Panc1 (cell line): ENCODE results near the gene UIMC1. TPM values are rescaled to one million over a fixed set of nuclear protein-coding genes. Genes with fewer than 3 reads are reported as not detected.

Source experiments
- ATAC-seq: fragments of 200-7000 bp; cut with Tn5 transposase; 2 replicates; pipeline ENCODE4 v1.9.1; 2020; ENCODE audit warnings: mild to moderate bottlenecking, moderate library complexity
- BruUV-seq: library from RNA; stranded (reverse); fragments of 400-500 nt; replicated peaks from 2 replicates; lab custom pipeline; 2021; lab: Mats Ljungman, UMichigan
- CTCF ChIA-PET: fragments of 300-600 bp; sonication (Branson Sonifier 250); formaldehyde crosslinking; loops from one replicate; lab custom pipeline; 2022; ENCODE audit warnings: antibody characterized with exemption; lab: Charles Lee
- POLR2A ChIA-PET: fragments of 300-600 bp; sonication (Branson Sonifier 250); formaldehyde crosslinking; loops from one replicate; lab custom pipeline; 2022; ENCODE audit warnings: antibody characterized with exemption; lab: Charles Lee
- DNase-seq: peaks from one replicate; pipeline ENCODE4 v3.0.0-alpha.2; 2010; ENCODE audit warnings: low read depth, low spot score
- H3K27ac ChIP-seq: 2 replicates; pipeline ENCODE4 v1.5.1; 2011; ENCODE audit warnings: mild to moderate bottlenecking, low read length, inconsistent platforms
- H3K27me3 ChIP-seq: fragments of 200-500 bp; sonication (Bioruptor generic); 2 replicates; pipeline ENCODE4 v1.6.0; 2014; ENCODE audit warnings: low read length, inconsistent platforms; ENCODE audit not compliant: control insufficient read depth, insufficient read depth
- H3K36me3 ChIP-seq: fragments of 200-500 bp; sonication (Bioruptor generic); 2 replicates; pipeline ENCODE4 v1.5.1; 2014; ENCODE audit warnings: inconsistent platforms, mild to moderate bottlenecking, low read length, moderate library complexity; ENCODE audit not compliant: control insufficient read depth, insufficient read depth
- H3K4me1 ChIP-seq: 2 replicates; pipeline ENCODE4 v1.5.1; 2011; ENCODE audit warnings: inconsistent platforms, mild to moderate bottlenecking, low read length, moderate library complexity; ENCODE audit not compliant: control insufficient read depth, insufficient read depth
- H3K4me3 ChIP-seq, 2 experiments: 2 replicates each; pipeline ENCODE4 v1.5.1; 2011 to 2012; ENCODE audit warnings: low read depth in 2 of 2, low read length in 2 of 2, mild to moderate bottlenecking in 2 of 2, inconsistent platforms in 1 of 2, moderate library complexity in 1 of 2
- H3K9me3 ChIP-seq: fragments of 200-500 bp; sonication (Bioruptor generic); 2 replicates; pipeline ENCODE4 v1.5.1; 2014; ENCODE audit warnings: low read depth, mild to moderate bottlenecking, inconsistent platforms, low read length, moderate library complexity; ENCODE audit not compliant: control insufficient read depth, insufficient read depth
- CTCF ChIP-seq: fragments of 450-650 bp; IDR thresholded peaks from 2 replicates; pipeline ENCODE4 v1.5.1; 2017; ENCODE audit warnings: mild to moderate bottlenecking
- POLR2AphosphoS5 ChIP-seq: IDR thresholded peaks from 2 replicates; pipeline ENCODE4 v1.6.1; 2012; ENCODE audit warnings: mild to moderate bottlenecking, low read depth, low read length, moderate library complexity
- SIN3A ChIP-seq: IDR thresholded peaks from 2 replicates; pipeline ENCODE4 v1.6.1; 2012; ENCODE audit warnings: low read depth, mild to moderate bottlenecking, low read length, moderate library complexity, borderline replicate concordance; ENCODE audit not compliant: insufficient read depth
- TCF7L2 ChIP-seq: IDR thresholded peaks from 2 replicates; pipeline ENCODE4 v1.6.1; 2011; ENCODE audit warnings: mild to moderate bottlenecking, low read depth, low read length, inconsistent platforms
- in situ Hi-C: cut with HindIII; loops from 2 replicates; pipeline ENCODE4 v1.10.0; 2016; ENCODE audit warnings: low sequenced_read_pairs, low pct_unique_long_range_greater_than_20kb
- intact Hi-C: fragments of 100-400 bp; cut with micrococcal nuclease; formaldehyde crosslinking; loops from one replicate; pipeline ENCODE4 v1.10.0; 2022; ENCODE audit not compliant: unreplicated experiment
- total RNA-seq: library from RNA; stranded (reverse); gene quantifications from one replicate; pipeline ENCODE4 v1.2.1, GENCODE V29; 2021; ENCODE audit not compliant: unreplicated experiment
- TF ChIP-seq, protein P1 (sequence below), 2 experiments: IDR thresholded peaks; 2 replicates each; pipeline ENCODE4 v1.6.1; 2011 to 2012; ENCODE audit warnings: low read depth in 2 of 2, control low read depth in 1 of 2, low read length in 1 of 2, mild to moderate bottlenecking in 1 of 2, moderate library complexity in 1 of 2; ENCODE audit not compliant: insufficient read depth in 1 of 2

The UIMC1 gene
- total RNA-seq, 1 experiment from 2014 or later, result 37.1 TPM

DNA sequence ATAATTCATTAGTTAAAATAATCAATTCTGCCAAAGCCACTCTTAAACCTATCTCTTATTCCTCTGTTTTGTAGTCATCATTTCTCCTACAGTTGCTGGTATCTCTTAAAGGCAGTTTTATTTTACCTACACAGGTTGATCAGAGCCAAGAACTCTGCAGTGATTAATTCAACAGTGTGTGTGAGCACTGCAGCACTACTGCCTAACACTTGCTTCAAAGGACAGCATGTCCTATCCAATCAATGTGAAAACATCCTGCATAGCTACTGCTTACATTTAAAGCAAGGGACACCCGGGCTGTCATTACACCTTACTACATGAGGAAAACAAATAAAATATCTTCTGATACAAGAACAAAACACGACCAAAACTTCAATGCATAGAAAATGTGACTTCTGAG is 62.3 kb downstream of the UIMC1 start:
- DNase-seq (no peak), ATAC-seq (no peak)
- CTCF ChIA-PET, result no interaction called here
- H3K27ac ChIP-seq, result no peak overlapping the region
- no TSS peak for BruUV-seq
- no peak overlapping the region for H3K4me3 ChIP-seq
- H3K4me1 ChIP-seq, result no peaks in the 10 kb centered on the region
- intact Hi-C loops, result no loop called here
- peaks cover 19% of the 10 kb centered on the region; the same call in 1 of the 2 replicates for H3K36me3 ChIP-seq
- POLR2A ChIA-PET, result no interaction called here
- in situ Hi-C loops, result no loop called here
- no peaks in the 10 kb centered on the region for H3K9me3 ChIP-seq
- TF ChIP-seq SIN3A (no peak), POLR2AphosphoS5 (no peak), CTCF (no peak), TCF7L2 (no peak)
- TF ChIP-seq, protein P1, sequence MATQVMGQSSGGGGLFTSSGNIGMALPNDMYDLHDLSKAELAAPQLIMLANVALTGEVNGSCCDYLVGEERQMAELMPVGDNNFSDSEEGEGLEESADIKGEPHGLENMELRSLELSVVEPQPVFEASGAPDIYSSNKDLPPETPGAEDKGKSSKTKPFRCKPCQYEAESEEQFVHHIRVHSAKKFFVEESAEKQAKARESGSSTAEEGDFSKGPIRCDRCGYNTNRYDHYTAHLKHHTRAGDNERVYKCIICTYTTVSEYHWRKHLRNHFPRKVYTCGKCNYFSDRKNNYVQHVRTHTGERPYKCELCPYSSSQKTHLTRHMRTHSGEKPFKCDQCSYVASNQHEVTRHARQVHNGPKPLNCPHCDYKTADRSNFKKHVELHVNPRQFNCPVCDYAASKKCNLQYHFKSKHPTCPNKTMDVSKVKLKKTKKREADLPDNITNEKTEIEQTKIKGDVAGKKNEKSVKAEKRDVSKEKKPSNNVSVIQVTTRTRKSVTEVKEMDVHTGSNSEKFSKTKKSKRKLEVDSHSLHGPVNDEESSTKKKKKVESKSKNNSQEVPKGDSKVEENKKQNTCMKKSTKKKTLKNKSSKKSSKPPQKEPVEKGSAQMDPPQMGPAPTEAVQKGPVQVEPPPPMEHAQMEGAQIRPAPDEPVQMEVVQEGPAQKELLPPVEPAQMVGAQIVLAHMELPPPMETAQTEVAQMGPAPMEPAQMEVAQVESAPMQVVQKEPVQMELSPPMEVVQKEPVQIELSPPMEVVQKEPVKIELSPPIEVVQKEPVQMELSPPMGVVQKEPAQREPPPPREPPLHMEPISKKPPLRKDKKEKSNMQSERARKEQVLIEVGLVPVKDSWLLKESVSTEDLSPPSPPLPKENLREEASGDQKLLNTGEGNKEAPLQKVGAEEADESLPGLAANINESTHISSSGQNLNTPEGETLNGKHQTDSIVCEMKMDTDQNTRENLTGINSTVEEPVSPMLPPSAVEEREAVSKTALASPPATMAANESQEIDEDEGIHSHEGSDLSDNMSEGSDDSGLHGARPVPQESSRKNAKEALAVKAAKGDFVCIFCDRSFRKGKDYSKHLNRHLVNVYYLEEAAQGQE (IDR thresholded peaks at IDR 0.05; ENCODE audit: insufficient read depth in 1 of 2, low read depth in 2 of 2, low read length in 1 of 2), result no peak
- no peaks in the 10 kb centered on the region for H3K27me3 ChIP-seq

DNA sequence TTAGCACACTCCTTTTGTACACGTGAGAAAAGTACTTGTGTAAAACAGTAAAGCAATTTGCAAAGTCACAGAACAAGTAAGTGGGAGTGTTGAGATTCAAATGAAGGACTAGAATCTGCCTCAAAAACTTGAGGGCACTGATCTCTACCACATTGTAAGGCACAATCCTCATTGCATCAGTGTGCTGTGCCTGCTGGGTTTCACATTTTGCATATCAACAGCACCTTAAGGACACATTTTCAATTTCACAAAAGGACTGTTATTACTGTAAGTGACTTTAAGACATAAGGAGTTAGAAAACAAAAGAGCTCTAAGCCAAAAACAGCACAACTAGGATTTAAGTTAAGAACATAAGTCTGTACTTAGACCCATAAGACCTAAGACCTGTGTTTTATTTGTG is 62.8 kb downstream of the UIMC1 start:
- no peak overlapping the region for H3K4me3 ChIP-seq
- H3K36me3 ChIP-seq, result peaks cover 19% of the 10 kb centered on the region; the same call in 1 of the 2 replicates
- no TSS peak for BruUV-seq
- no peak overlapping the region for H3K27ac ChIP-seq
- no peaks in the 10 kb centered on the region for H3K27me3 ChIP-seq
- ChIA-PET POLR2A (no interaction called here), CTCF (no interaction called here)
- H3K4me1 ChIP-seq, result no peaks in the 10 kb centered on the region
- DNase-seq, result no peak
- in situ Hi-C loops, result no loop called here
- H3K9me3 ChIP-seq, result no peaks in the 10 kb centered on the region
- ATAC-seq, result no peak
- intact Hi-C loops, result no loop called here
- no peak for TF ChIP-seq TCF7L2
- no peak for TF ChIP-seq CTCF
- TF ChIP-seq SIN3A, result no peak
- no peak for TF ChIP-seq POLR2AphosphoS5
- TF ChIP-seq, protein P1 (IDR thresholded peaks at IDR 0.05; ENCODE audit: insufficient read depth in 1 of 2, low read depth in 2 of 2, low read length in 1 of 2), result no peak
